BJ (cell line): ENCODE measurements around the gene COX4I1. TPM values are rescaled to one million over a fixed set of nuclear protein-coding genes. Genes with fewer than 3 reads are reported as not detected.

ENCODE experiments used
- CTCF ChIA-PET: fragments of 350-600 bp; formaldehyde crosslinking; extraction: SDS; loops from one replicate; lab custom pipeline; 2021; ENCODE audit warnings: antibody characterized with exemption, inconsistent platforms; lab: Yijun Ruan, JAX
- POLR2A ChIA-PET: fragments of 300-600 bp; sonication (Branson Sonifier 250); formaldehyde crosslinking; extraction: SDS; loops from one replicate; lab custom pipeline; 2021; ENCODE audit warnings: antibody characterized with exemption; lab: Charles Lee
- DNase-seq: peaks from one replicate; pipeline ENCODE4 v3.0.0-alpha.2; 2011; ENCODE audit warnings: low read depth
- H3K27me3 ChIP-seq: 2 replicates; pipeline ENCODE4 v1.6.0; 2011; ENCODE audit warnings: low read length; ENCODE audit not compliant: control insufficient read depth, insufficient read depth
- H3K36me3 ChIP-seq: 2 replicates; pipeline ENCODE4 v1.5.1; 2011; ENCODE audit warnings: low read length; ENCODE audit not compliant: control insufficient read depth, insufficient read depth
- H3K4me3 ChIP-seq: 2 replicates; pipeline ENCODE4 v1.5.1; 2011; ENCODE audit warnings: low read depth, mild to moderate bottlenecking, control low read depth, low read length
- CTCF ChIP-seq: IDR thresholded peaks from 2 replicates; pipeline ENCODE4 v1.5.1; 2011; ENCODE audit warnings: low read depth, mild to moderate bottlenecking, control low read depth, inconsistent platforms, low read length, moderate library complexity; ENCODE audit not compliant: insufficient read depth
- polyA plus RNA-seq: library from polyadenylated mRNA; depleted of rRNA; stranded (reverse); fragments of >200 nt; gene quantifications from 2 replicates; pipeline ENCODE4 v1.2.3, GENCODE V29; 2011

COX4I1 gene
- polyA plus RNA-seq, 1 experiment: 892 TPM

- no peak for DNase-seq
- no peak overlapping the region for H3K4me3 ChIP-seq
- no peaks in the 10 kb centered on the region for H3K36me3 ChIP-seq
- ChIA-PET CTCF (interaction anchor here (1.1 to 7.4 kb wide), 4 partner anchors 167 to 694 kb away, joined by 3 to 158 read pairs (median 72); no protein-coding TSS in a partner anchor), POLR2A (no interaction called here)
- peaks cover 17% of the 10 kb centered on the region for H3K27me3 ChIP-seq
- TF ChIP-seq CTCF: no peak
Observed at GRCh38 chr16:85823328-85823920, 23.9 kb downstream of the COX4I1 start.

- Histone ChIP-seq H3K27me3 (peaks cover 17% of the 10 kb centered on the region), H3K36me3 (no peaks in the 10 kb centered on the region), H3K4me3 (no peak overlapping the region)
- TF ChIP-seq CTCF: no peak
- no peak for DNase-seq
- CTCF ChIA-PET: interaction anchor here (1.1 to 7.4 kb wide), 3 partner anchors 191 to 693 kb away, joined by 3 to 158 read pairs (median 3); no protein-coding TSS in a partner anchor
- POLR2A ChIA-PET: no interaction called here
Observed at GRCh38 chr16:85824161-85825135, 25.0 kb downstream of the COX4I1 start.

GRCh38 chr16:85825326-85825725 lies 25.8 kb downstream of the COX4I1 start:
- no peak for TF ChIP-seq CTCF
- Histone ChIP-seq H3K27me3 (peaks cover 9% of the 10 kb centered on the region), H3K4me3 (no peak overlapping the region), H3K36me3 (no peaks in the 10 kb centered on the region)
- DNase-seq: no peak
- POLR2A ChIA-PET: no interaction called here
- CTCF ChIA-PET: no interaction called here

GRCh38 chr16:85826686-85827247 lies 27.3 kb downstream of the COX4I1 start:
- Histone ChIP-seq H3K27me3 (peaks cover 5% of the 10 kb centered on the region), H3K4me3 (no peak overlapping the region), H3K36me3 (no peaks in the 10 kb centered on the region)
- DNase-seq: no peak
- ChIA-PET CTCF (interaction anchor here (1.0 kb wide), 1 partner anchor 190 kb away, joined by 3 read pairs; no protein-coding TSS in a partner anchor), POLR2A (no interaction called here)
- no peak for TF ChIP-seq CTCF

- TF ChIP-seq CTCF: no peak
- Histone ChIP-seq H3K4me3 (no peak overlapping the region), H3K27me3 (peaks cover 5% of the 10 kb centered on the region), H3K36me3 (no peaks in the 10 kb centered on the region)
- DNase-seq: no peak
- CTCF ChIA-PET: interaction anchor here (0.7 kb wide), 1 partner anchor 9 kb away, joined by 3 read pairs; no protein-coding TSS in a partner anchor
- POLR2A ChIA-PET: no interaction called here
Observed at GRCh38 chr16:85828166-85828565, 28.7 kb downstream of the COX4I1 start.
